SK-N-SH (cell line): ENCODE data around the gene KCNV2. TPM values are rescaled to one million over a fixed set of nuclear protein-coding genes. Genes with fewer than 3 reads are reported as not detected.

Experiments used
- CTCF ChIA-PET: fragments of 300-600, 350-600 bp; formaldehyde crosslinking; extraction: SDS; loops from one replicate; lab custom pipeline; 2021; lab: Yijun Ruan, JAX
- POLR2A ChIA-PET: fragments of 350-600 bp; sonication (Branson Sonifier 250); formaldehyde crosslinking; extraction: SDS; loops from one replicate; lab custom pipeline; 2020; ENCODE audit warnings: antibody characterized with exemption, inconsistent platforms; lab: Yijun Ruan, JAX
- DNase-seq: peaks from one replicate; pipeline ENCODE4 v3.0.0; 2012
- H2AFZ ChIP-seq: fragments of 200-600 bp; sonication (generic); 2 replicates; pipeline ENCODE4 v1.8.1; 2016; ENCODE audit warnings: antibody characterized with exemption, mild to moderate bottlenecking, low read depth
- H3F3A ChIP-seq: fragments of 200-600 bp; sonication (generic); replicated peaks from 2 replicates; pipeline ENCODE3; 2016; ENCODE audit warnings: antibody characterized with exemption, mild to moderate bottlenecking; ENCODE audit not compliant: insufficient read depth
- H3K27ac ChIP-seq, 2 experiments: fragments of 200-500 bp in 1 of 2; fragments of 200-600 bp in 1 of 2; sonication (Bioruptor generic) in 1 of 2; sonication (generic), shearing (Covaris generic) in 1 of 2; 2 replicates each; pipeline versions ENCODE4 v1.5.1 to v1.6.1; 2014 to 2016; ENCODE audit warnings: low read depth in 2 of 2, inconsistent platforms in 1 of 2, low read length in 1 of 2, mild to moderate bottlenecking in 1 of 2, mixed read lengths in 1 of 2
- H3K27me3 ChIP-seq: fragments of 200-600 bp; sonication (generic), shearing (Covaris generic); 2 replicates; pipeline ENCODE4 v1.6.1; 2016; ENCODE audit warnings: mixed run types; ENCODE audit not compliant: insufficient read depth
- H3K36me3 ChIP-seq, 2 experiments: fragments of 200-500 bp in 1 of 2; fragments of 200-600 bp in 1 of 2; sonication (Bioruptor generic) in 1 of 2; sonication (generic) in 1 of 2; replicated peaks in 1 of 2; 2 replicates each; pipeline versions ENCODE3 to v1.5.1; 2014 to 2016; ENCODE audit warnings: low read length in 1 of 2, mild to moderate bottlenecking in 1 of 2; ENCODE audit not compliant: insufficient read depth in 2 of 2, control insufficient read depth in 1 of 2
- H3K4me1 ChIP-seq, 2 experiments: fragments of 200-500 bp in 1 of 2; fragments of 200-600 bp in 1 of 2; sonication (Bioruptor generic) in 1 of 2; sonication (generic), shearing (Covaris generic) in 1 of 2; 2 replicates each; pipeline versions ENCODE4 v1.5.1 to v1.6.1; 2014 to 2016; ENCODE audit warnings: low read depth in 1 of 2, low read length in 1 of 2, mixed run types in 1 of 2; ENCODE audit not compliant: insufficient read depth in 2 of 2, control insufficient read depth in 1 of 2
- H3K4me2 ChIP-seq: fragments of 200-600 bp; sonication (generic), shearing (Covaris generic); 2 replicates; pipeline ENCODE4 v1.6.1; 2017; ENCODE audit warnings: mixed run types
- H3K4me3 ChIP-seq, 2 experiments: fragments of 200-500 bp in 1 of 2; fragments of 200-600 bp in 1 of 2; sonication (Bioruptor generic) in 1 of 2; sonication (generic), shearing (Covaris generic) in 1 of 2; 2 replicates each; pipeline versions ENCODE4 v1.5.1 to v1.8.1; 2014 to 2016; ENCODE audit warnings: low read depth in 2 of 2, inconsistent platforms in 1 of 2, low read length in 1 of 2, mild to moderate bottlenecking in 1 of 2, mixed read lengths in 1 of 2, moderate library complexity in 1 of 2
- H3K79me2 ChIP-seq: fragments of 200-600 bp; sonication (generic); 2 replicates; pipeline ENCODE4 v1.8.1; 2017; ENCODE audit warnings: mild to moderate bottlenecking; ENCODE audit not compliant: insufficient read depth
- H3K9ac ChIP-seq: fragments of 200-600 bp; sonication (generic); 2 replicates; pipeline ENCODE4 v1.6.1; 2017; ENCODE audit warnings: mixed run types
- H3K9me2 ChIP-seq: fragments of 200-600 bp; sonication (generic); 2 replicates; pipeline ENCODE4 v1.6.1; 2017; ENCODE audit warnings: mixed run types
- H3K9me3 ChIP-seq: fragments of 200-600 bp; sonication (generic); 2 replicates; pipeline ENCODE4 v1.6.1; 2017; ENCODE audit warnings: mixed run types, mild to moderate bottlenecking, moderate library complexity
- H4K20me1 ChIP-seq: fragments of 200-600 bp; sonication (generic); 2 replicates; pipeline ENCODE4 v1.6.1; 2017; ENCODE audit warnings: mild to moderate bottlenecking, mixed run types; ENCODE audit not compliant: insufficient read depth
- FOSL2 ChIP-seq: IDR thresholded peaks from 2 replicates; pipeline ENCODE4 v1.4.0; 2012; ENCODE audit warnings: low read depth, mild to moderate bottlenecking, moderate library complexity, borderline replicate concordance
- FOXJ3 ChIP-seq: sonication (generic); formaldehyde crosslinking; IDR thresholded peaks from 2 replicates; pipeline ENCODE4 v1.5.1; 2020; ENCODE audit warnings: mild to moderate bottlenecking, missing genetic modification reagents
- JUND ChIP-seq: IDR thresholded peaks from 2 replicates; pipeline ENCODE4 v1.4.0; 2012
- MEF2A ChIP-seq: IDR thresholded peaks from 2 replicates; pipeline ENCODE4 v1.4.0; 2012; ENCODE audit warnings: low read depth, borderline replicate concordance
- MXI1 ChIP-seq: IDR thresholded peaks from 2 replicates; pipeline ENCODE4 v1.6.1; 2012; ENCODE audit warnings: mild to moderate bottlenecking, low read depth, low read length, improper control_type of control experiment
- NRF1 ChIP-seq: IDR thresholded peaks from 2 replicates; pipeline ENCODE4 v1.6.1; 2012; ENCODE audit warnings: low read depth, mild to moderate bottlenecking, low read length
- POLR2AphosphoS5 ChIP-seq: IDR thresholded peaks from 2 replicates; pipeline ENCODE4 v1.6.1; 2012; ENCODE audit warnings: low read depth, low read length
- RFX5 ChIP-seq: IDR thresholded peaks from 2 replicates; pipeline ENCODE4 v1.6.1; 2012; ENCODE audit warnings: mild to moderate bottlenecking, improper control_type of control experiment, low read length
- TAF1 ChIP-seq: IDR thresholded peaks from 2 replicates; pipeline ENCODE4 v1.6.1; 2012; ENCODE audit warnings: low read depth, mild to moderate bottlenecking, low read length, moderate library complexity, borderline replicate concordance
- WGBS: methylation state at CpG from one replicate; pipeline ENCODE4 v1.1.6; 2017; ENCODE audit warnings: low lambda C conversion rate; 5-methylcytosine and 5-hydroxymethylcytosine counted together
- polyA plus RNA-seq, 3 experiments: library from polyadenylated mRNA; depleted of rRNA; stranded (reverse); fragments of >200 nt; gene quantifications; 2 replicates each; pipeline ENCODE4 v1.2.3, GENCODE V29; 2012
- TF ChIP-seq, protein P1 (sequence below): IDR thresholded peaks from 2 replicates; pipeline ENCODE4 v1.4.0; 2012; ENCODE audit warnings: low read depth, borderline replicate concordance
- TF ChIP-seq, protein P2 (sequence below): IDR thresholded peaks from 2 replicates; pipeline ENCODE4 v1.4.0; 2012; ENCODE audit warnings: low read depth, borderline replicate concordance

Gene KCNV2
- polyA plus RNA-seq, 1 of the 3 experiments (the other 2 are of a cell fraction) = not detected

DNA sequence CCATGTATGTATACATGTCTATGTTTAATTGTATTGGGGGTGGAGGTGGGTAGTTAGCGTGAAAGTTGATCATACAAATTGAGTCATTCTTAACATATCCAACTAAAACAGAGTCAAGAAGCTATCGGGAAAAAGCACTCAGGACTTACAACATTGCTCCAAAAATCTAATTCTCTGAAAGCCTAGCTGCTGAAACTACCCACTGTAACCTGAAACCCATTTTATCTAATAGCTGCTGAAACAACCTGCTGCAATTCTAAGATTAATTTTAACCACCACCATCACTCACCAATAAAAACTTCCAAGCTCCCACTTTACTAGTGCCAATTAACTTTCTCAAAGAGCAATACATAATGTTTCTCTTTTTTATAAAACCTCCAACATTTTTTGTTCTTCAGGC lies 32.2 kb downstream of the KCNV2 start:
- no peak overlapping the region for H3K4me3 ChIP-seq
- 100% methylated on average over 2 of the region's 2 CpGs for WGBS
- CTCF ChIA-PET = interaction anchor here (0.6 to 1.0 kb wide), 2 partner anchors 734 to 771 kb away, joined by 3 read pairs; no protein-coding TSS in a partner anchor
- H4K20me1 ChIP-seq = no peaks in the 10 kb centered on the region
- H3K9me2 ChIP-seq = no peaks in the 10 kb centered on the region
- no peak for TF ChIP-seq FOSL2
- no peak for TF ChIP-seq NRF1
- TF ChIP-seq MXI1 = no peak
- TF ChIP-seq, all 33 proteins: peak for 0
- Histone ChIP-seq H3K36me3 (peaks cover 2 to 16% of the 10 kb centered on the region in 2 experiments), H3K27ac (no peak overlapping the region), H3F3A (no peaks in the 10 kb centered on the region), H2AFZ (no peak overlapping the region), H3K4me1 (peaks cover 0 to 10% of the 10 kb centered on the region in 2 experiments; a peak in 2 of 4 replicates), H3K27me3 (no peaks in the 10 kb centered on the region), H3K4me2 (no peak overlapping the region), H3K9ac (no peak overlapping the region), H3K9me3 (no peaks in the 10 kb centered on the region), H3K79me2 (no peaks in the 10 kb centered on the region)
- DNase-seq = no peak
- POLR2A ChIA-PET = no interaction called here

DNA sequence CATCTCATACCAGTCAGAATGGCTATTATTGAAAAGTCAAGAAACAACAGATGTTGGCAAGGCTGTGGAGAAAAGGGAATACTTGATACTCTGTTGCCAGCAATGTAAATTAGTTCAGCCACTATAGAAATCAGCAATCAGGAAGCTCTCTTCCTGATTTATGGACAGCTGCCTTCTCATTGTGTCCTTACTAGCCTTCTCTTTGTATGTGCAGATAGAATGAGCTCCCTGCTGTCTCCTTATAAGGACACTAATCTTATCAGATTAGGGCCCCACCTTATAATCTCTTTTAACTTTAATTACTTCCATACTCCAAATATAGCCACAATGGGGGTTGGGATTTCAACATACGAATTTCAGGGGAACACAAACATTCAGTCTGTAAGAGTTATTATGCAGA lies 38.0 kb downstream of the KCNV2 start:
- H3K36me3 ChIP-seq = peaks cover 4 to 12% of the 10 kb centered on the region in 2 experiments
- TF ChIP-seq, protein P1, sequence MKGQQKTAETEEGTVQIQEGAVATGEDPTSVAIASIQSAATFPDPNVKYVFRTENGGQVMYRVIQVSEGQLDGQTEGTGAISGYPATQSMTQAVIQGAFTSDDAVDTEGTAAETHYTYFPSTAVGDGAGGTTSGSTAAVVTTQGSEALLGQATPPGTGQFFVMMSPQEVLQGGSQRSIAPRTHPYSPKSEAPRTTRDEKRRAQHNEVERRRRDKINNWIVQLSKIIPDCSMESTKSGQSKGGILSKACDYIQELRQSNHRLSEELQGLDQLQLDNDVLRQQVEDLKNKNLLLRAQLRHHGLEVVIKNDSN = no peak
- TF ChIP-seq, protein P2, sequence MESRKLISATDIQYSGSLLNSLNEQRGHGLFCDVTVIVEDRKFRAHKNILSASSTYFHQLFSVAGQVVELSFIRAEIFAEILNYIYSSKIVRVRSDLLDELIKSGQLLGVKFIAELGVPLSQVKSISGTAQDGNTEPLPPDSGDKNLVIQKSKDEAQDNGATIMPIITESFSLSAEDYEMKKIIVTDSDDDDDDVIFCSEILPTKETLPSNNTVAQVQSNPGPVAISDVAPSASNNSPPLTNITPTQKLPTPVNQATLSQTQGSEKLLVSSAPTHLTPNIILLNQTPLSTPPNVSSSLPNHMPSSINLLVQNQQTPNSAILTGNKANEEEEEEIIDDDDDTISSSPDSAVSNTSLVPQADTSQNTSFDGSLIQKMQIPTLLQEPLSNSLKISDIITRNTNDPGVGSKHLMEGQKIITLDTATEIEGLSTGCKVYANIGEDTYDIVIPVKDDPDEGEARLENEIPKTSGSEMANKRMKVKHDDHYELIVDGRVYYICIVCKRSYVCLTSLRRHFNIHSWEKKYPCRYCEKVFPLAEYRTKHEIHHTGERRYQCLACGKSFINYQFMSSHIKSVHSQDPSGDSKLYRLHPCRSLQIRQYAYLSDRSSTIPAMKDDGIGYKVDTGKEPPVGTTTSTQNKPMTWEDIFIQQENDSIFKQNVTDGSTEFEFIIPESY = no peak
- no peak for TF ChIP-seq TAF1
- no peak for TF ChIP-seq RFX5
- TF ChIP-seq MEF2A = no peak
- TF ChIP-seq POLR2AphosphoS5 = no peak
- no peak for TF ChIP-seq FOSL2
- TF ChIP-seq FOXJ3 = no peak
- no peak for TF ChIP-seq JUND
- H3K27me3 ChIP-seq = no peaks in the 10 kb centered on the region
- no peaks in the 10 kb centered on the region for H3K4me1 ChIP-seq
- DNase-seq = no peak
- CTCF ChIA-PET = no interaction called here
- H3K9me3 ChIP-seq = no peaks in the 10 kb centered on the region
- H3K4me3 ChIP-seq = no peak overlapping the region
- H3K9me2 ChIP-seq = no peaks in the 10 kb centered on the region
- WGBS = 87% methylated on average over 1 of the region's 1 CpG
- no peaks in the 10 kb centered on the region for H3K79me2 ChIP-seq
- H3K27ac ChIP-seq = no peak overlapping the region
- POLR2A ChIA-PET = no interaction called here
- H3F3A ChIP-seq = no peaks in the 10 kb centered on the region
- no peak overlapping the region for H2AFZ ChIP-seq
- no peaks in the 10 kb centered on the region for H4K20me1 ChIP-seq
- no peak overlapping the region for H3K9ac ChIP-seq
- no peak overlapping the region for H3K4me2 ChIP-seq
